Transverse colon (tissue), 4 donors: Measurements from ENCODE around the gene MAPK13.

ENCODE experiments used
- EP300 ChIP-seq: sonication (generic); formaldehyde crosslinking; IDR thresholded peaks from one replicate; pipeline ENCODE4 v1.6.1; 2017; ENCODE audit warnings: antibody characterized with exemption, low read depth
- POLR2A ChIP-seq: fragments of 450-650 bp; IDR thresholded peaks from one replicate; pipeline ENCODE4 v1.6.1; 2016; ENCODE audit warnings: antibody characterized with exemption, mild to moderate bottlenecking, moderate library complexity
- POLR2AphosphoS5 ChIP-seq, 3 donors: sonication (generic); formaldehyde crosslinking; IDR thresholded peaks; one replicate each; pipeline ENCODE4 v1.6.1; 2016; ENCODE audit warnings: antibody characterized with exemption in 3 of 3
- TF ChIP-seq, protein P1 (sequence below), 5 experiments: fragments of 200-600 bp in 3 of 5; fragments of 450-650 bp in 2 of 5; sonication (generic) in 3 of 5; IDR thresholded peaks; 1 replicate in 2 of 5; 2 replicates in 3 of 5; pipeline ENCODE4 v1.5.1; 2016 to 2017; ENCODE audit warnings: antibody characterized with exemption in 5 of 5, inconsistent platforms in 3 of 5, mild to moderate bottlenecking in 2 of 5, moderate library complexity in 1 of 5

DNA sequence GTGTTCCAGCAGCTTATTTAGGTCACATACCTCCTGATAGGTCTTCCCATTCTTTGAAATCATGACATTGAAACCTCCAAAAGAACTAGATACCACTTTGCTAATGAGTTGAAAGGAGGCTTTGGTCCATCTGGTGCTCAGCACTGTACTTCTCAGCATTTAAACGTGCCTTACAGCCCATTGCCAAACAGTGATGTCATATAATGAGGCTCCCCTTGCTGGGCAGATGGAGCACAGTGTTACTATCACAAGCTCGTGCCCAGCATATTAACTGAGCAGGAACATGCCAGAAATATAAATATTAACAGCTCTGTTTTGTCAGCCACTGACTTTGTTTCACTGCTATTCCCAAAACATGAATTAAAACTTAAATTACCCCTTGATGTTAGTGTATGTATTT, 25.5 kb upstream of the MAPK13 start:
- TF ChIP-seq POLR2A = no peak
- no peak for TF ChIP-seq EP300
- TF ChIP-seq, protein P1, sequence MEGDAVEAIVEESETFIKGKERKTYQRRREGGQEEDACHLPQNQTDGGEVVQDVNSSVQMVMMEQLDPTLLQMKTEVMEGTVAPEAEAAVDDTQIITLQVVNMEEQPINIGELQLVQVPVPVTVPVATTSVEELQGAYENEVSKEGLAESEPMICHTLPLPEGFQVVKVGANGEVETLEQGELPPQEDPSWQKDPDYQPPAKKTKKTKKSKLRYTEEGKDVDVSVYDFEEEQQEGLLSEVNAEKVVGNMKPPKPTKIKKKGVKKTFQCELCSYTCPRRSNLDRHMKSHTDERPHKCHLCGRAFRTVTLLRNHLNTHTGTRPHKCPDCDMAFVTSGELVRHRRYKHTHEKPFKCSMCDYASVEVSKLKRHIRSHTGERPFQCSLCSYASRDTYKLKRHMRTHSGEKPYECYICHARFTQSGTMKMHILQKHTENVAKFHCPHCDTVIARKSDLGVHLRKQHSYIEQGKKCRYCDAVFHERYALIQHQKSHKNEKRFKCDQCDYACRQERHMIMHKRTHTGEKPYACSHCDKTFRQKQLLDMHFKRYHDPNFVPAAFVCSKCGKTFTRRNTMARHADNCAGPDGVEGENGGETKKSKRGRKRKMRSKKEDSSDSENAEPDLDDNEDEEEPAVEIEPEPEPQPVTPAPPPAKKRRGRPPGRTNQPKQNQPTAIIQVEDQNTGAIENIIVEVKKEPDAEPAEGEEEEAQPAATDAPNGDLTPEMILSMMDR (IDR thresholded peaks at IDR 0.05) = no peak
- TF ChIP-seq POLR2AphosphoS5 (IDR thresholded peaks at IDR 0.05) = peak in 1 of 3 donors; percentile 22
